NCI-H526 (cell line): ENCODE results near the gene OR6N2.

Experiments used
- DNase-seq, 2 experiments: peaks; one replicate each; lab custom pipeline; 2025; lab: John Stamatoyannopoulos, UW

Gene OR6N2

GRCh38 chr1:158754420-158754819, 26.6 kb downstream of the OR6N2 start, which contains the start of gene OR6K6:
OR6K6 (plus strand) TSS chr1:158754720; CDS start chr1:158754888, 168 bp downstream.
- no peak for DNase-seq

DNA sequence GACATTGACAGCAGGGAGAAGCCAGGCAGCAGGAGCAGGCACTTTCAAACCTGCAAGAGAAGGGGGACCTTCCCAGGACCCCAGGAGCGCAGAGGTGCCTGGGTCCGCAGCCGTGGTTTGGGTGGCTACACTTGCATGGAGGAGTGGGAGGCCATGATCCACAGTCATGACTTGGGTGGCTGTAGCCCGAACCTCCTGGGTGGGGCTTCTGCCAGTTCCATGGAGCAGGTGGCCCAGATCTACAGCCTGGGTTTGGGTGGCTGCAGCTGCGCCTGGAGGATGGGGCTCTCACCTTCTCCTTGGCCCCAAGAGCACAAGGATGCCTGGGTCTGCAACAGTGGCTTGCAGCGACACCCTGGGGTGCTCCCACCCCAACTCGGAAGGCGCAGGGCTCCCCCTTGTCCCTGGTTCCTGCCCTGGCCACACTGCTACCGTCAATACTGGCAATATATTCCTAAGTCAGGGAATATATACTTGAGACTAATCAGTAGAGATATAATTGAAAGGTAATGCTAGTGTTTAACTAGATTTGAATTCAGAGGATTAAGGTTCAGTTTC, 28.8 kb downstream of the OR6N2 start:
- DNase-seq = no peak

GRCh38 chr1:158735848-158736247, 45.2 kb downstream of the OR6N2 start:
- DNase-seq = no peak

- no peak for DNase-seq
Observed at GRCh38 chr1:158732524-158732923, 48.5 kb downstream of the OR6N2 start.

- DNase-seq = no peak
Observed at GRCh38 chr1:158731707-158732106, 49.3 kb downstream of the OR6N2 start.

- DNase-seq = no peak
Observed at GRCh38 chr1:158730453-158730852, 50.6 kb downstream of the OR6N2 start.

DNA sequence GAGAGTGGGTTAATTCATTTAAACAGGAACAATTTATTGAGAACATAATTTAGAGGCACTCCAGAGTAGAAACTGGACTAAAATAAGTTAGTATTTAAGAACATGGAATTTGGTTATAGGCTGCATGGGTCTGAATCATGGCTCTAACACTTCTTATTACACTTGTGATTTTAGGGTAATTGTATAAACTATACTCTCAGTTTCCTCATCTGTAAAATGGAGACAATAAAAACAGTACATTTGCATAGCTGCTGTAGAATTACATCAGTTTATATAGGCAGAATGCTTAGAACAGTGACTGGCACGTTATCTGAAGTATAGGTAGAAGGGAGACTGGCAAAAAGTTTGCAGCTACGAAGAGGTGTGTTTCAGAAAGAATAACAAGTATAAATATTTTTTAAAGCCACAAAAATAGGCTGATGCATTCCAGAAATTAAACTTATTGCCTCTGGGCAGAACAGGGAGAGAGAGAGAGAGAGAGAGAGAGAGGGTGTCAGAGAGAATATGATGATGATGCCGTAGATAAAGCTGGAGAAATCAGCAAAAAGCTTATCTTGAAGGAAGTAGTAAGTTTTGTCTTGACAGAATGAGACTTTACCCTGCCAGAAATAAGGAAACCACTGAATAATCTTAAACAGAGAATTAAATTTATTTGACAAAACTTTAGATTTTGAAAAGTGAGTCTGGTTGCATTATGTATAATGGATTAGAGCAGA, 52.3 kb downstream of the OR6N2 start:
- DNase-seq = no peak

DNA sequence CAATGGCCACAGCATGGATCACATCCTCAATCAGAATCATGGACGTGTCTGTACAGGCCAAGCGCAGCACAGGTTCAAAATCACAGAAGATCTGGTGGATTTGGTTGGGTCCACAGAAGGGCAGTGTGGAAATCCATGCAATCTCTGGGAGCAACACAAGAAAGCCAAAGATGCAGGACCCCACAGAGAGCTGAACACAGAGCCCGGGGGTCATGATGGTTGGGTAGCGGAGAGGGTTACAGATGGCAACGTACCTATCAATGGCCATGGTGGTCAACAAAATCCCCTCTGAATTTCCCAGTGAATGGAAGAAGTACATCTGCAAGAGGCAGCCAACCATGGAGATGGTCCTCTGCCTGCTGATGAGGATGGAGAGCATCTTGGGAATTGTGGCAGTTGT, 56.6 kb downstream of the OR6N2 start:
- no peak for DNase-seq
